Occipital lobe (tissue), 2 donors: ENCODE data around the gene LYPD4. TPM values are rescaled to one million over a fixed set of nuclear protein-coding genes. Genes with fewer than 3 reads are reported as not detected.
"Not testable (repeated sequence)": the region's sequence is repeated elsewhere in the genome, so short reads cannot be mapped to it uniquely, and the experiment has no call there.

ENCODE experiments used
- DNase-seq: peaks from one replicate; lab custom pipeline; 2025; lab: John Stamatoyannopoulos, UW
- total RNA-seq: library from RNA; depleted of rRNA; stranded (reverse); fragments of >200 nt; gene quantifications from one replicate; pipeline ENCODE4 v1.2.3, GENCODE V29; 2014

The LYPD4 gene
- total RNA-seq, 1 donor from 2014 or later = not detected

DNA sequence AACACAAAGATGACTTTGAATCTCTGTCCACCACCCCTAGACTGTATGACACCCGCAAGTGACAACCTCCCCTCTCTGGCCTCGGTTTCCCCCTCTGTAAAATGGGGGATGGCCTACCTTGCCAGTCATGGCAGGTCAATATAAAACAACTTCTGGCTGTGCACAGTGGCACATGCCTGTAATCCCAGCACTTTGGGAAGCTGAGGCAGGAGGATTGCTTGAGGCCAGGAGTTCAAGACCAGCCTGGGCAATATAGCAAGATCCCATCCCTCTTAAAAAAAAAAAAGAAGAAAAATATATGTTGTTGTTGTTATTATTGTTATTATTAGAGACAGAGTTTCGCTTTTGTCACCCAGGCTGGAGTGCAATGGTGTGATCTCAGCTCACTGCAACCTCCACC is 31.5 kb upstream of the LYPD4 start:
- not testable (repeated sequence) for DNase-seq

DNA sequence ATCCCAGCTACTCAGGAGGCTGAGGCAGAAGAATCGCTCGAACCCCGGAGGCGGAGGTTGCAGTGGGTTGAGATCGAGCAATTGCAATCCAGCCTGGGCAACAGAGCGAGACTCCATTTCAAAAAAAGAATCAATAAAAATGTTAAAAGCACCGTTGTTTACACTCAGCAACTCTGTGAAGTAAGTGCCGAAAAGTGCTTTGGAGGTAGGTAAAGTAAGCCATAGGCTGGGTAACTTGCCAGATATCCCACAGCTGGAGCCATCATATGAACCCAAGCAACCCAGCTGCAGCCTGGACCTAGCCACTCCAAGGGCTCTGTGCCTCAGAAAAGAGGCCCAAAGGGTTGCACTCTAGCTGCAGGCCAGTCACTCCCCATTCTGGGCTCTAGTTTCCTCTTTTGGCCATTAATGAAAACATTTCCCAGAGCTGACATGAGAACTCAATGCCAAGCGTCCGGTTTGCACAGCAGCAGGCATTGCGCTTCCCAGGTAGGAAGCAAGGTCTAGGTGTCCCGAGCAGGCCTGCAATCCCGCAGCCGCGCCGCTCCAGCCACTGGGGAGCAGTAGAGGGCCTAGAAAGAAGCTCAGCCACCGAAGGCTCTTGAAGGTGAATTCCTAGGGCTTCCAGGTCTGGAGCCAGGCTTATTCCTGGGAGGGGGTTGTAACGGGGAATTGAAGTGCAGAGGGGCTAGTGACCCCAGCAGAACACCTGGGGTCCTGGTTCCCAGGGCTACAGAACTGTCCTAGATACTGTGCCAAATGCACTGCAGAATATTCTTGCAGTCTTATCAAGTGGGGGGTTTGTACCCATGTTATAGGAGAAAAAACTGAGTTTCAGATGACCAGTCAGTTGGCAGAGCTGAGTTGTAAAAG is 28.5 kb upstream of the LYPD4 start:
- DNase-seq = no peak

DNA sequence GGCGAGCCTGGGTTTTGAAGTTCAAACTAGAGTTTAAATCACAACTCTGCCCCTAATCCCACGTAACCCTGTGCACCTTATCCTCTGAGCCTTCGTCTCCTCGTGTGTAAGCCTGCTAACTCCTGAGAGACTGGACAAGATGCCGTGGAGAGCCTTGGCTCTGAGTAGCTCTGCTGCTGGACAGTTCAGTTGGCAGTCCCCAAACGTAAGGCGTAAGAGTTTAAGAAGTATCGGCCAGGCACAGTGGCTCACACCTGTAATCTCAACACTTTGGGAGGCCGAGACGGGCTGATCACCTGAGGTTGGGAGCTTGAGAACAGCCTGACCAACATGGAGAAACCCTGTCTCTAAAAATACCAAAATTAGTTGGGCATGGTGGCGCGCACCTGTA is 27.9 kb upstream of the LYPD4 start:
- no peak for DNase-seq

DNA sequence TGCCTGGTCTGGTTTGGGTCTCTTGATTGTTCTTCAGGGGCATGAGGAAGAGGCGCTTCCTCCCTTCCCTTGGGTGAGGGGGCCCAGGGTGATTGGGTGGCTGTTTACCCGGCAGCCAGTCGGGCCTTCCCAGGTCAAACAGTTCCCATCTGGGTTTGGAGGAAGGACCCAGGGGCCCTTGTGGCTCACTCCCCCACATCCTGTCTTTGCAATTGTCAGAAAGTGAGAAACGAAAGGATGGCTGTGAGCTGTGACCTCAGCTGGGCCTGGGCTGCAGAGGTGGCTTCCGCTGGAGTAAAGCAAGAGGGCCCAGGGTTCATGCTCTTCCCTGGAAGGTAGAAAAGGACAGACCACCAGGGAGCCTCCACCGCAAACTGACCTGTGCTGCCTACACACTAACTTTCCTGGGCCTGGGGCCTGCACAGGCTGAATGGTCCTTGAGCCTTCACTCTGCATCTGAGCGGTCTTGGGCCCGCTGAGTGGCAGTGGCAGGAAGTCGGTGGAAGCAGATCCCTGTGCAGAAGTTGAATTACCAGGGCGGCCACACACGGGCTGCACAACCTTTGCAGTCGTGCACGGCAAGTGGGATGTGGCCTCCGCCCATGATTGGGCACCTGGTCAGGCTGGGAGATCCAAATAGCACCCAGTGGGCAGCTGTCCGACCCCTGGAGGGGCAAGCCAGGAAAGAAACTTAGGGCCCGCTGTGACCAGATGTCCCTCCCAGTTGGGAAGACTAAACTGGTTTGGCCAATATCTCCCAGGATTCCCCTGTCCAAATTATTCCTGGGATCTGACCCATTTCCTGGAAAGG is 27.3 kb upstream of the LYPD4 start:
- DNase-seq = no peak

DNA sequence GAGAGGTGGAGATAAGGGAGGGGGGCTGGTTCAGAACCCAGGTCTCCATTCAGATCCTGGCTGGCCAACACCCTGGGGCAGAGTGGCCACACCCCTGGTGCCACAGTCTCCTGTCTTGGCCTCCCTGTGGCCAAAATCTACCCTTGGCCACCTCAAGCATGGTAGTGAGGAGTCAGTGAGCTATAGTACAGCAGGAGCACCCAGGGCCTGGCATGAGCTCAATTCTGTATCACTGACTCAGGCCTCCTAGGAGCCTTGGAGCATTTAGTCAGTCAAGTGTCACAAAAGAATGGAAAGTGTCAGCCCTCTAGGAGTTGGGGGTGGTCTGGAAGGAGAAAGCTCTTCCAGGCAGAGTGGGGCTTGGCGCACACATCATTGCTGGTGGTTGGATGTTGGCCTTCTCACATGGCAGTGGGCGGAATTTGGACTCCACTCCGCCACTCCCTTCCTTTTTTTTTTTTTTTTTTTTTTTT is 26.0 kb upstream of the LYPD4 start:
- DNase-seq = no peak

DNA sequence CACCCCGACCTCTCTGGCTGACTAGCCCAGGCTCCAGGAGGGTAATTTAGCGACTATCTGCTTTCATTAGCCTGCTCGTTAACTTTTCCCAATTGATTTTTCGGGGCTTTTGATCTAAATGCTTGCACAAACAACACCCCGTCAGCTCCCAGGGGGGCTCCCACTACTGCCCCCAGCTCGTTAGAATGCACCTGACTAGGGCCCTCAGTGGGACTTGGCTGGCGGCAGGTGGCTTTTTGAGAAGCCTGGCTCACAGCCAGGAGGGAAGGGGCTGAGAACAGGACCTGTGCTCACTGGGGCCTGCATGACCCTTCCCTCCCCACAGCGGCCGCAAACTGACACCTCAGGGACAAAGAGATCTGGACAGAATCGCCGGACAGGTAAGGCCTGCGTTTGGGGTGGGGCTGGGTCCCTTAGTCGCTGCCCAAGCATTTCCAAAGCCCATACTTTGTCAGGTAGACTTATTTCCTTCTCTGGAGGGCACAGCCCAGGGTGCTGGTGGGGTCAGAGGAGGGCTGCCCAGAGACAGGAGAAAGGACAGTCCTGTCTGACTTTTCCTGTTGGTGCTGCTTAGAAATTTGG is 25.0 kb upstream of the LYPD4 start:
- no peak for DNase-seq

DNA sequence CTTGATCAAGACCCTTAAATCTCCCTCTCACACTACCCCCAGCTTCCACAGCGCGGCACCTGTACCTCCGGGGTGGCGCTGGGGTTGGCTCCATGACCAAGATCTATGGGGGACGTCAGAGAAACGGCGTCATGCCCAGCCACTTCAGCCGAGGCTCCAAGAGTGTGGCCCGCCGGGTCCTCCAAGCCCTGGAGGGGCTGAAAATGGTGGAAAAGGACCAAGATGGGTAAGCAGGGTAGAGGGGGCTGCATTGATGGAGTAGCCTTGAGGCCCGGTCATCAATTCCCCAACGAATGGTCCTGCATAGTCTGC is 24.5 kb upstream of the LYPD4 start:
- DNase-seq = no peak

DNA sequence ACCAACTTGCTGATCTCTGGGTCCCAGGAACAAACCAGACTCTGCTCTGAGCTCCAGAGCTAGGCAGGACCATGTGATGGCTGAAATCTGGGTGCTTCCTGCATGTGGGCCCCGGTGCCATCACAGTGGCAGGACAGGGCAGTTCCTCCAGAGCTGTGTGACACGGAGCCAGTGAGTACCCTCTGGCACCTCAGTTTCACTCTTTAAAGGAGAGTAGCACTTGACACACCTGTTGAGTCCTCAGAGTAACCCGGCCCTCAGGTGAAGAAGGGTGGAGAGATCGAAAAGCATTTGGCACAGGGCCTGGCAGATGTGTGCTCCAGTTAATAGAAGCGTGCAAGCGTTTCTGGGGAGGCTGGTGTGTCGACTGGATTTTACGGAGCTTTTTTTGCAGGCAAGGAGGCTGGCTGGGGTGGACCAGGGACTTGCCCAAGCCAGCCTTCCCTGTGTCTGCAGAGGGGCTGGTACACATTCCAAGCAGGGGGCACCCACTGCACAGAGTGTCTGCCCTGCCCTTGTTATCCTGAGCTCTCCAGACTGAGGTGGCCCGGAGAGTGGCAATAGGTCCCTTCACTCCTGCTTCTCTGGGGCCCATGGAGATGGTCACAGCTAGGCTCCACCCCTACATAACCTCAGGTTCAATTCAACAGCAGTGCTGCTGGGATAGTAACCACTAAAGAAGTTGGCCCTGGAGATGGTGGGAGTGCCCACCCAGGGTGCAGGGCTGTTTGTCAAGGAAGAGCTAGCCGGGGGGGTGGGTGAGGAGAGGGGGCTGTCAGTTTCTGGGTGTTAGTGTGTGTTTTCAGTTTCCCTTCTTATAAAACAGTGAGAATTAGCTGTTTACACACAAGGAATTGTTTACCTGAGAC is 23.9 kb upstream of the LYPD4 start:
- DNase-seq = no peak

DNA sequence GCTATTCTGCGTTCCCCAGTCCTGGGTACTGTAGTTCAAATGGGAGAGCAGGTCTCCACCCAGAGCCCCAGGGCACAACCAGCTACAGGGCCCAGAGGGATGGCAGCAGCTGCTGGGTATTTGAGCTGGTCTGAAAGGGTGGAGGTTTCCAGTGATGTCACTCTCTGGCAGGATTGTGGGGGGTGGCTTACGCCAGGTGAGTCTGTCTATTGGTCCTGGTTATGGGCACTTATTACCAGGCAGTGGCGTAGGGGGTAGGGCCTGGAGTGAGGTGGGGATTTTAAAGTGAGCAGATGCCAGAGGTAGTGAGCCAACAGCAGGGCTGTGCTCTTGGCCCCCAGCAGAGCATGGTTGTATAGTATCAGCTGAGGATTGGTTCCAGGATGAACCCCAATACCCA is 21.8 kb upstream of the LYPD4 start:
- no peak for DNase-seq

DNA sequence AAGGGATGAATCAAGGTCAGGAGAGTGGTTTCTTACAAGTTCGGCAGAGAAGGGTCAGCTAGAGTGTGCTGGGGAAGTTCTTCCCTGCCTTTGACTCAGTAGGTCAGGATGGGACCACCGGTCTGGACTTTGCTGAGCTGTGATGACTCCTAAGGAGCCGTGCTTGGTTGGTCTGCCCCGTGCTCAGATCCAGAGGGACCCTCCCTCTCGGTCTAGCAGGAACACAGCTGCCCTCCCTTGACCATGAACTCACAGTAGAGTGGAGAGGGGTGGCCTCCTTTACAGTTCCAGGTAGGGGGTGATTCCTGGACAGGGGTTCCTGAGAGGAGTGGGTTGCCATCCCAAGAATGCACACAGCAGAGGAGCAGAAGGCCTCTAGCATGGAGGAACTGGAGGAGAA is 19.9 kb upstream of the LYPD4 start:
- DNase-seq = no peak

DNA sequence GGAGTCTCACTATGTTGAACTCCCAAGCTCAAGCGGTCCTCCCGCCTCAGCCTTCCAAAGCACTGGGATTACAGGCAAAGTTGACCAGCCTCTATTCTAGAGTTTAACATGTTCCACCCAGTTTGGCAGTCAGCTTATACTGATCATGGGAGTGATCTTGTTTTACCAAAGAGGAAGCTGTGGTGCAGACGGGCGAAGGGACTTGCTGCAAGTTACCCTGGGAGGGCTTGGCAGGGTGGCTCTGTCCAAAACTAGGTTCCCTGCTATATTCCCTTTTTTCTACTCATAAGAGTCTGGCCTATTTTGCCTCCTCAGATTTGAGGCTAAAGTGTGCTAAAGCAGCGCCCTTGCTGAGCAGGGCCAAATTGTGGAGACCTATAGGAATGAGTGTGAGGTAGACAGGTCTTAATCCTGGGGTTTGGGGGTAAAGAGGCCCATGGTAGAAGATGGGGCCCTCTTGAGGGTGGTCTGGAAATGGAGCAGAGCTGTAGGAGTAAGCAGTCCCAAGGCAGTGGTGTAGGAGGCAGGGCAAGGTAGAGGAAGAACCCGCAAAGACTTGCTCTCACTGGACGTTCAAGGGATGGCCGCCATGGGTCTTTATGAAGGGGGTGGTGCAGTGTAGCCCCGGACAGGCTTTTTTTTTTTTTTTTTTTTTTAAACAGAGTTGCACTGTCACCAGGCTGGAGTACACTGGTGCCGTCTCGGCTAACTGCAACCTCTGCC is 18.9 kb upstream of the LYPD4 start:
- DNase-seq = no peak

DNA sequence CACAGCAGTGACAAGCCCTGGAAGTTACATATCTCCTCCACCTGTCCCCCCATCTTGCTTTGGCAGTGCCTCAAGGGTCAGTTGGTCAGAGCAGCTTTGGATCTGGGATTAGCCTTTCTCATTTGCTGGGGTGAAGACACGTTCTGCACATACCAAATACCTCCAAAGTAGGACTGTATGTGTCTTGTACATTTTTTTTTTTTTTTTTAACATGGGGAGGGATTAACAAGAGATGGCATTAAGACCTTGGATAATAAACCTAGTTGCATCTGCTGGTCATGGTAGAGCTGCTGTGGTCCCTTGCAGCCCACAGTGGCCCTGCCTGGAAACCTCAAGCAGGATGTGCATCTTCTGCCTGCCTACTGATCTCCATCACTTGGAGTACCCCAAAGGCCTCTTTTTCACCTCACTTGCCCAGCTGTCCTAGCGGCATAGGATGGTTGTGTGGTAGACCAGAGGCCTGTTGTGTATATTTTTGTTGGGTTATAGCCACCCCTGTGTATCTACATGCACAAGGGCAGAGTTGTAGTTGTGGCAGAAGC is 18.0 kb upstream of the LYPD4 start:
- no peak for DNase-seq

DNA sequence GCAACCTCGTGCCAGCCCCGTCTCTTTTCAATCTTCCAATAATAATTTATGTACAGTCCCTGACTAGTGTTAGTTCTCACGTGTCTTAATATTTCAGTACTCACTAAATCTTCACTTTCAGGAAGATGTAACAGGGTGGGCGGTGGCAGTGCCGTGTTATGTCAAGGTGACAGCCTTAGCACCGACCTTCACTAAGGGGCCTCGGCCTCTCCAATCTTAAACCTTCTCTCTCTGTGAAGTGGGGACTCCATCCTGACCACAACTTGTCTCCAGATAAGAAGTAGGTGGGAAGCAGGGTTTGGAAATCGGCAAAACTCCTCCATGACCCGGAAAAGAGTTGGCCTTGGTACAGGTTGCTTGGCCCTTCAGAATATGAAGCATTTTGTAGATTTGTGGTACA is 17.4 kb upstream of the LYPD4 start:
- no peak for DNase-seq

DNA sequence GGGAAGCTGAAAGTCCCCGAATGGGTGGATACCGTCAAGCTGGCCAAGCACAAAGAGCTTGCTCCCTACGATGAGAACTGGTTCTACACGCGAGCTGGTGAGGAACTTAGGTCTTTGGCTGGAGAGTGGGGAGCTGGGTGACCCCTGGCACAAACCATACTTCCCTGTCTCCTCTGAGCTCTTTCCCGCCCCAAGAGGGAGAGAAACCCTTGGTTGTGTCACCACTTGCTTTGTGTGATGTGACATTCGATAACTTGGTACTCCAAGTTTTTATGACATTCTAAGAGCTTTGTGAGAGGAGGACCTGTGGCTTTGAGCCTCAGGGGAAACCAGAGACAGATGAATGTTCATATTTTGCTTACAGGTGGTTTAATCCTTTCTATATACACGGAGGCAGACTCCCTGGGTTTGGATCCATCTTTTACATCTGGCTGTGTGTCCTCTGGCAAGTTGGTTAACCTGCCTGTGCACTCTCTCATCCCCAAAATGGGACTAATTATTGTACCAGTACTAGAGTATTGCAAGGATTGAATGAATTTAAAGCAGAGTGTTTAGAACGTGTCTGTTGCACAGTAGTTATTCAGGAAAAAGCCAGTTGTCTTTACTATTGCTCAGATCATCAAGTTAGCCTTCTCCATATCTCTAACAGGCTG is 16.8 kb upstream of the LYPD4 start:
- no peak for DNase-seq

DNA sequence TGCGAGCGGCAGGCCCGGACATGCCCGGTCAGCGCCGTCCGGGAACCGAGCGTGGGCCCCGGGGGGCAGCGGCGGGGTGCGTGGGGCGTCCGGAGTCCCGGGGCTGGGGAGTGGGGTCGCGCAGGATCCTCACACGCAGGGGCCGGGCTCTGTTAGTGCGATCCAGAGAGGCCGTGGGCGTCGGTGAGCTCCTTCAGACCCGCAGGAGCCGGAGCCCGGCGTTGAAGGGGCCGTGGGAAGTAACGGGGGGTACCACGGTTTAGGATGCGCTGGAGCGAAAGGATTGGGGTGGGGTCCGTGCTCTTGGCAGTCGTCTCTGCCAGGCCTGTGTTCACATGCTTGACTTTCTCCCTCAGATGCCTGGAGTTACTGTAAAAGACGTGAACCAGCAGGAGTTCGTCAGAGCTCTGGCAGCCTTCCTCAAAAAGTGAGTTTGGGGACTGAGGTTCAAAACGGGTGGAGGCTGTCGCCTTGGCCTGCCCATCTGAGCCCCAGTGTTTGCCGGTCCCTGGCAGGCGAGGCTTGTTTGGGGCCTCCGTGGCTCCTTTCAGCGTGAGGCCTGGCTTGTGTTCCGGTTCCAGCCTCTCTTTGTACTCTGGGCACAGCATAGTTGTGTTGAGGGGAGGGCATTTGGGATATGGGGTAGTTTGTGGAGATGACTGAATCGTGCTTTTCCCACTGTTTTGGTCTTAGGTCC is 16.1 kb upstream of the LYPD4 start:
- DNase-seq = no peak

DNA sequence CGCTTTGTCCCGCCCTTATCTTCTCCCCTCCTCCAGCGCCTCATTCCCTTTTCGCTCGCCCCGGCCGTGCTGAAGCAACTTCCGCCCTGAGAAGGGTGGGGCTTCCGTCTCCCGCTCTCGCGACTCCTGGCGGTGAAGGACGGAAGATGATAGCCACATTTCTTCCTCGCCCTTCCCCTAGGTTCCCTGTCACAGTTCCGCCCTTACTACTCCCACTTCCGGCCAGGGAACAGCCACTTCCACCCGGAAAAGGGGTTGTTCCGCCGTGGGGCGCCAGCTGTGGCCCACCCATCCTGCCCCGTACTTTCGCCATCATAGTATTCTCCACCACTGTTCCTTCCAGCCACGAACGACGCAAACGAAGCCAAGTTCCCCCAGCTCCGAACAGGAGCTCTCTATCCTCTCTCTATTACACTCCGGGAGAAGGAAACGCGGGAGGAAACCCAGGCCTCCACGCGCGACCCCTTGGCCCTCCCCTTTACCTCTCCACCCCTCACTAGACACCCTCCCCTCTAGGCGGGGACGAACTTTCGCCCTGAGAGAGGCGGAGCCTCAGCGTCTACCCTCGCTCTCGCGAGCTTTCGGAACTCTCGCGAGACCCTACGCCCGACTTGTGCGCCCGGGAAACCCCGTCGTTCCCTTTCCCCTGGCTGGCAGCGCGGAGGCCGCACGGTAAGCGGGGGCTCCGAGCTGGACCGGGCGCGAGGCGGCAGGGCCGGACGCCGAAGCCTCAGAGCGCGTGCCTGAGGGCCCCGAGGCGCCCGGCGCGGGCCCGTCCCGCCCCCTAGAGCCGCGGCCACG is 15.3 kb upstream of the LYPD4 start, which contains the start of gene RPS19:
RPS19 (plus strand) TSS at position 638 of the 801 bp plus-strand sequence. CDS start 520 bp downstream, outside the sequence.
- DNase-seq = peak; percentile 98

DNA sequence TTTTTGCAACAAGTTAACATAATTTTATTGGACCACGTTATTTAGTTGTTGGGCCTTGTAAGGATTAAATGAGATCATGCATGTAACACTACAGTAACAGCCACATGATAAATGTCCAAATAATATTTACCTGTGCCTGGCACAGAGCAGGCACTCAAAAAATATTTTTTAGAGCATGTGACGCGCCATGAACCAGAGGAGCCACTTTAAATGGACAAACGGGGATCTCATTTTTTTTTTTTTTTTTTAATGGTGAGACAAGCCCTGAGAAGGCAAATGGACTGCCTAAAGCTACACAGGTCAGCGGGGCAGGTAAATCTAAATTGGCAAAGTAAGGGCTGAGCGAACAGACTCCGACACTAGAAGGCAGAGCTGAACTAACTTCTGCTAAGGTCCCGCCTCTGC is 14.7 kb upstream of the LYPD4 start:
- no peak for DNase-seq

DNA sequence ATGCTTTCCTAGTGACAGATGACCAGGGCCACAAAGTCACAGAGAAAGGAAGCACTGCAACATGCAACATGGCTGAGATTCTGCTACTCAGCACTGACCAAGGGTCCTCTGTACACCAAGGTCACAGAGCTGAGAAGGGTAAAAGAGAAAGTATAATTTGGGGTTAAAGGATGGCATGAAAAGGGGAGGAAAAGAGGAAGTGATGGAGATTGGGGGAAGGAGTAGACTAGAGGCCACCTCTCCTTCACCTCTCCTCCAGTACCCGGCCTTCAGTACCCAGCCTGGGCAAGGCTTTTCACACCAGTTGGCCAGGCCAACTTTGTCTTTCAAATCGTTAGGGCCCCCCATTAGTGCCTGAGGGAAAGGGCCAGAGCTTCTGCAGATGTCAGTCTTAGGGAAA is 9.3 kb upstream of the LYPD4 start:
- no peak for DNase-seq
